ENCODE data around the gene PHC3.
A peak's percentile ranks its signal among the peaks of the same experiment; 100 is the strongest.

The PHC3 gene

DNA sequence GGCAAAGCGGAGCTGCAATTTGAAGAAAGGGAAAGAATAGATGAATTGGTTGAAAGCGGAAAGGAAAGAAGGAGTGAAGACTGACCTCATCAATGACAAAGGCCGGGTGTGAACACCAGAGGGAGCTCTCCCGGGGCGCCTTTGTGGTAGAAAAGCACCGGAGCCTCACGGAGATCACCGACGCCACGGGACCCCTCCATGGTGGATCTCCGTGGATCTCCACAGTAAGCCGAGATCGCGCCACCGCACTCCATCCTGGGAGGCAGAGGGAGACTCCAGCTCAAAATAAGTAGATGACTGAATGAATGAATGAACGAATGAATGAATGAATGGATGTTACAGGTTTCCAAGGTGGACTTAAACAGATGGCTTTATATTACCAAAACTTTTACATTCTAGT is 118.8 kb downstream of the PHC3 start:
- POLR2A ChIA-PET: no interaction called here
- CTCF ChIA-PET: interaction anchor here (0.7 to 0.9 kb wide), 2 partner anchors 9 to 15 kb away, joined by 5 read pairs; no protein-coding TSS in a partner anchor
- TF ChIP-seq, protein P1, sequence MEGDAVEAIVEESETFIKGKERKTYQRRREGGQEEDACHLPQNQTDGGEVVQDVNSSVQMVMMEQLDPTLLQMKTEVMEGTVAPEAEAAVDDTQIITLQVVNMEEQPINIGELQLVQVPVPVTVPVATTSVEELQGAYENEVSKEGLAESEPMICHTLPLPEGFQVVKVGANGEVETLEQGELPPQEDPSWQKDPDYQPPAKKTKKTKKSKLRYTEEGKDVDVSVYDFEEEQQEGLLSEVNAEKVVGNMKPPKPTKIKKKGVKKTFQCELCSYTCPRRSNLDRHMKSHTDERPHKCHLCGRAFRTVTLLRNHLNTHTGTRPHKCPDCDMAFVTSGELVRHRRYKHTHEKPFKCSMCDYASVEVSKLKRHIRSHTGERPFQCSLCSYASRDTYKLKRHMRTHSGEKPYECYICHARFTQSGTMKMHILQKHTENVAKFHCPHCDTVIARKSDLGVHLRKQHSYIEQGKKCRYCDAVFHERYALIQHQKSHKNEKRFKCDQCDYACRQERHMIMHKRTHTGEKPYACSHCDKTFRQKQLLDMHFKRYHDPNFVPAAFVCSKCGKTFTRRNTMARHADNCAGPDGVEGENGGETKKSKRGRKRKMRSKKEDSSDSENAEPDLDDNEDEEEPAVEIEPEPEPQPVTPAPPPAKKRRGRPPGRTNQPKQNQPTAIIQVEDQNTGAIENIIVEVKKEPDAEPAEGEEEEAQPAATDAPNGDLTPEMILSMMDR (IDR thresholded peaks at IDR 0.05; ENCODE audit: control extremely low read depth, extremely low read depth, low read depth, missing control alignments): no peak
- no peak for DNase-seq (ENCODE audit: extremely low spot score)

DNA sequence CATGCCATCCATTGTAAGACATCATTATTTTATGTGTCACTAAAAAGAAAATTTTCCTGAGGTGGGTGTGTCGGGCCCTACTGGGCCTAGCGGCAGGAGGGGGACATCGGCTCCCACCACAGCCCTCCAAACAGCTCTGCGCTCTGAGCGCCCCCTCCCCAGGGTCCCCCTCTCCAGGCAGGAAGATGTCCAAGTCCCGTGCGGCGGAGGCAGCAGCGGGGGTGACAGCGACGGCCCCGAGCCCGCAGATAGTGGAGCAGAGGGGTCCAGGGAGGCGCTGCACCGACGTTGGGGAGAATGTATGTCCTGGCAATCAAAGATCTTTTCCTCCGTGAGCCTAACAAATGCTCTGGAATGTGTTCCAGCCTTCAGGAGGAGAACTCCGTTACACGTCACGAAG is 119.5 kb downstream of the PHC3 start:
- TF ChIP-seq, protein P1 (IDR thresholded peaks at IDR 0.05; ENCODE audit: control extremely low read depth, extremely low read depth, low read depth, missing control alignments): no peak
- no peak for DNase-seq (ENCODE audit: extremely low spot score)
- POLR2A ChIA-PET: no interaction called here
- CTCF ChIA-PET: interaction anchor here (0.7 to 0.9 kb wide), 2 partner anchors 10 to 16 kb away, joined by 5 read pairs; no protein-coding TSS in a partner anchor

DNA sequence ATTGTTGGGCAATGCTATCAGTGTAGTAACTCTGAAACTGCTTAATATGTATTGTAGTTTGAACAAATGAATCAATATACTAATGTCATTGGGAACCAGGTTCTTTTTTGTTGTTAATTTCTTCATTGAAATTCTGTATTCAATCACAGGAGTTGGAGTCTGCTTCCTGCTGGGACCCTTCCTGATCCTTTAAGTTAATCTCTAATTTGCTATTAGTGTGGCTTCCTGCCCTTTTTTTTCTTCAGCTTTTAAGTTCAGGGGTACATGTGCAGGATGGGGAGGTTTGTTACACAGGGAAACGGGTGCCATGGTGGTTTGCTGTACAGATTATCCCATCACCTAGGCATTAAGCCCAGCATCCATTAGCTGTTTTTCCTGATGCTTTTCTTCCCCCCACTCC is 122.1 kb downstream of the PHC3 start:
- TF ChIP-seq, protein P1 (IDR thresholded peaks at IDR 0.05; ENCODE audit: control extremely low read depth, extremely low read depth, low read depth, missing control alignments): no peak
- ChIA-PET CTCF (interaction anchor here (2.0 to 3.6 kb wide), 3 partner anchors 13 to 92 kb away, joined by 4 to 24 read pairs (median 9); partner anchors contain the start of gene SEC62), POLR2A (no interaction called here)
- DNase-seq (ENCODE audit: extremely low spot score): no peak

DNA sequence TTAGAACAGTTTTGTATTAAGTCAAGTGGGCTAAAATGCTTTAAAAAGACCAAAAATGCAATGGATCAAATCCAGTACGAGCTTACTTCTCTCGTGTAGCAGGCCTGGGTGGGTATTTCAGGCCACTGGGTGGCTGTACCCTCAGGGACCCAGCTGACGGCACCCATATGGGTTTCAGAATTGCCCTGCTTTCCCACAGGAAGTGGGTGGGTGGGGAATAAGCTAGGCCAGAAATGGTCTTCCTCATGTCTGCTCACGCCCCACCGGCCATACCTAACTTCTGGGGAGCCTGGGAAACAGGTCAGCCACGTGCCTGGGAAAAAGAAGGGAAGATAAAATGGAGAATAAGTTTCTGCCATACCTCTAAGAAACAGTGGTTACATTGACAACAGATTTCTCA is 123.4 kb downstream of the PHC3 start:
- ChIA-PET POLR2A (interaction anchor here (0.7 kb wide), 1 partner anchor 91 kb away, joined by 4 read pairs; the partner anchor contains the start of gene SEC62), CTCF (interaction anchor here (0.9 to 3.6 kb wide), 12 partner anchors 14 to 212 kb away, joined by 3 to 24 read pairs (median 4); partner anchors contain the start of genes GPR160 and SEC62)
- TF ChIP-seq, protein P1 (IDR thresholded peaks at IDR 0.05; ENCODE audit: control extremely low read depth, extremely low read depth, low read depth, missing control alignments): no peak
- DNase-seq (ENCODE audit: extremely low spot score): no peak

DNA sequence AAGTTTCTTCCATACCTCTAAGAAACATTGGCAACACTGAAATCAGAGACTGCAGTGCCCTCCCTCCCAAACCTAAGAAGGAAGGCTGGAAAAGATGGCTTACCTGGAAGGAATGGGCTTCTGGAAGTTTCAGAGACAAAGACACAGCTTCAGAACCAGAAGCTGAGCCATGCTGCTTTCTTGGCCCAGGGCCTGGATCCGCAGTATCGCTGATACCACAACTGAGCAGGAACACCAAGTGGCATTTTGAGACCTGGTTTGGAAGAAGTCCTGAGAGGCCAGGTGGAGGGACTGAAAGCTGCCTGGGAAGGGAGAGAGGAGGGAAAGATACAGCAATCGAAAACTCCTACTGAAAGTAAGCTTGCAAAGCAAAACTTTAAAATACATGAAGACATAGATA is 124.0 kb downstream of the PHC3 start:
- POLR2A ChIA-PET: interaction anchor here (0.7 kb wide), 1 partner anchor 91 kb away, joined by 4 read pairs; the partner anchor contains the start of gene SEC62
- no peak for DNase-seq (ENCODE audit: extremely low spot score)
- CTCF ChIA-PET: interaction anchor here (0.9 to 3.6 kb wide), 14 partner anchors 13 to 285 kb away, joined by 3 to 24 read pairs (median 4); partner anchors contain the start of genes GPR160 and SEC62
- TF ChIP-seq, protein P1 (IDR thresholded peaks at IDR 0.05; ENCODE audit: control extremely low read depth, extremely low read depth, low read depth, missing control alignments): no peak

DNA sequence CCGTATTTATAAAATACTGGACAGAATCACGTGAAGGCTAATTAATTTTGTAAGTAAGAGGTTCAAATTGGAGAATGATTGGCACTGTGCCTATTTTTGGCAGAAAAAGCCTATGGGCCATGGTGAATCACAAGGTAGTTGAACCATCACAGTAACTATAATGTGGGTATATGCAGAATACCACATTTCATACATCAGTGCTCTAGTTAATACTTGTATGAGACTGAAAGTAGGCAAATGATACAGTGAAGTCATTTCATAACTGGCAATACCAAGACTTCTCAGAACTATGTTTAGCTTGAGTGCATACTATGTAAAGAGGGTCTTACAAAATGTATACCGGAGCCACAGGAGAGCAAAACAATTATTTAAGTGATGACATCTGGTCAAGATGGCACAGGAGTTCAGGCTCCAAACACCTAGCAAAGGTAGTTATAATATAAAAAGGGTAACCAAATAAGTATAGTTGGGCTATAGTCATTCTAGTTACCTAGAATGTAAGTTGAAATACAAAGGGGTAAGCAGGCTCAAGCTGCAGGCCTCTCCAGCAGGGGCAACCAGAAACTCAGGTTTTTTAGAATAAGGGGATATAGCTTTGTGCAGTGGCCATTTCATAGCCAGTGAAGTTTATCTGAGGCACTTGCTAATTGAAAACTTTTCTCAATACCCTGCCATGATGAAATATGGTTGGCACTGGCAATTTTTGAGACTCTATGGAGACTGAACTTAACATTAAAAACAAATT is 124.7 kb downstream of the PHC3 start:
- ChIA-PET CTCF (interaction anchor here (0.9 to 3.6 kb wide), 10 partner anchors 12 to 284 kb away, joined by 3 to 24 read pairs (median 4); partner anchors contain the start of gene GPR160), POLR2A (no interaction called here)
- TF ChIP-seq, protein P1 (IDR thresholded peaks at IDR 0.05; ENCODE audit: control extremely low read depth, extremely low read depth, low read depth, missing control alignments): no peak
- DNase-seq (ENCODE audit: extremely low spot score): peak; percentile 72

All from GM10248 (cell line).